ENCODE results near the gene BNIP2.
"Not testable (repeated sequence)": the region's sequence is repeated elsewhere in the genome, so short reads cannot be mapped to it uniquely, and the experiment has no call there.

Gene BNIP2

GRCh38 chr15:59687836-59688235 is 1.3 kb downstream of the BNIP2 start:
- DNase-seq = no peak

GRCh38 chr15:59686389-59686788 is 2.7 kb downstream of the BNIP2 start:
- DNase-seq = no peak

- no peak for DNase-seq
These were observed 3.3 kb downstream of the BNIP2 start for GRCh38 chr15:59685737-59686297.

- no peak for DNase-seq
These were observed 8.2 kb downstream of the BNIP2 start for GRCh38 chr15:59680870-59681269.

- no peak for DNase-seq
These were observed 8.8 kb downstream of the BNIP2 start for GRCh38 chr15:59680346-59680745.

GRCh38 chr15:59678620-59679019 is 10.5 kb downstream of the BNIP2 start:
- DNase-seq = no peak

- DNase-seq = no peak
These were observed 10.9 kb downstream of the BNIP2 start for GRCh38 chr15:59678172-59678571.

- no peak for DNase-seq
These were observed 12.6 kb downstream of the BNIP2 start for GRCh38 chr15:59676565-59676964.

GRCh38 chr15:59674361-59674877 is 14.7 kb downstream of the BNIP2 start:
- no peak for DNase-seq

- no peak for DNase-seq
These were observed 20.6 kb downstream of the BNIP2 start for GRCh38 chr15:59668556-59668955.

GRCh38 chr15:59662260-59662659 is 26.9 kb downstream of the BNIP2 start:
- DNase-seq = no peak

- no peak for DNase-seq
These were observed 29.8 kb downstream of the BNIP2 start for GRCh38 chr15:59659366-59659765.

GRCh38 chr15:59657635-59658125 is 31.4 kb downstream of the BNIP2 start:
- no peak for DNase-seq

- DNase-seq = peak; percentile 87
These were observed 32.1 kb downstream of the BNIP2 start, which contains the start of gene GTF2A2 for GRCh38 chr15:59656897-59657634. Gene GTF2A2, minus strand, starts transcription at chr15:59657515. Its CDS starts 5,238 bp downstream, at chr15:59652277.

GRCh38 chr15:59654046-59654445 is 35.1 kb downstream of the BNIP2 start:
- no peak for DNase-seq

GRCh38 chr15:59649603-59650002 is 39.5 kb downstream of the BNIP2 start:
- no peak for DNase-seq

- DNase-seq = no peak
These were observed 42.0 kb downstream of the BNIP2 start for GRCh38 chr15:59647085-59647484.

- no peak for DNase-seq
These were observed 42.8 kb downstream of the BNIP2 start for GRCh38 chr15:59646277-59646676.

- DNase-seq = not testable (repeated sequence)
These were observed 43.3 kb downstream of the BNIP2 start for GRCh38 chr15:59645812-59646211.

GRCh38 chr15:59644756-59645155 is 44.4 kb downstream of the BNIP2 start:
- DNase-seq = no peak

- no peak for DNase-seq
These were observed 46.8 kb downstream of the BNIP2 start for GRCh38 chr15:59642351-59642750.

GRCh38 chr15:59637507-59637906 is 51.6 kb downstream of the BNIP2 start:
- not testable (repeated sequence) for DNase-seq

- DNase-seq = no peak
These were observed 52.9 kb downstream of the BNIP2 start for GRCh38 chr15:59636184-59636583.

GRCh38 chr15:59632714-59633113 is 56.4 kb downstream of the BNIP2 start:
- no peak for DNase-seq

All from amniotic stem cell (primary cell).